Endothelial cell of umbilical vein (primary cell): ENCODE measurements around the gene FAM227B. TPM values are rescaled to one million over a fixed set of nuclear protein-coding genes. Genes with fewer than 3 reads are reported as not detected.

Source experiments
- BruUV-seq: library from RNA; stranded (reverse); fragments of 400-500 nt; replicated peaks from 2 replicates; lab custom pipeline; 2021; lab: Mats Ljungman, UMichigan
- CTCF ChIA-PET: fragments of 300-600, 350-600 bp; sonication (Branson Sonifier 250); formaldehyde crosslinking; loops from one replicate; lab custom pipeline; 2021; ENCODE audit warnings: antibody characterized with exemption, inconsistent platforms; lab: Charles Lee
- POLR2A ChIA-PET: fragments of 300-600, 350-600 bp; sonication (Branson Sonifier 250); formaldehyde crosslinking; loops from one replicate; lab custom pipeline; 2021; ENCODE audit warnings: antibody characterized with exemption, inconsistent platforms; lab: Charles Lee
- DNase-seq: peaks from one replicate; pipeline ENCODE4 v3.0.0-alpha.2; 2011; ENCODE audit warnings: low read depth, low spot score
- FAIRE-seq: peaks from 2 replicates; lab custom pipeline; 2011; peaks lifted over from hg19 to GRCh38; lab: Jason Lieb, UNC
- H2AFZ ChIP-seq: 2 replicates; pipeline ENCODE4 v1.6.0; 2012; ENCODE audit warnings: low read depth, low read length, control low read depth, inconsistent platforms
- H3K27ac ChIP-seq: 2 replicates; pipeline ENCODE4 v1.5.1; 2011; ENCODE audit warnings: low read depth, mild to moderate bottlenecking, control low read depth, low read length, moderate library complexity; ENCODE audit not compliant: insufficient read depth
- H3K27me3 ChIP-seq, 2 experiments: 2 replicates each; pipeline versions ENCODE4 v1.6.0 to v1.6.1; 2011; ENCODE audit warnings: low read length in 2 of 2, mixed read lengths in 1 of 2; ENCODE audit not compliant: control insufficient read depth in 2 of 2, insufficient read depth in 2 of 2
- H3K36me3 ChIP-seq, 2 experiments: 2 replicates in 1 of 2; 3 replicates in 1 of 2; pipeline ENCODE4 v1.5.1; 2011; ENCODE audit warnings: low read length in 2 of 2, mild to moderate bottlenecking in 1 of 2, moderate library complexity in 1 of 2; ENCODE audit not compliant: control insufficient read depth in 2 of 2, insufficient read depth in 2 of 2; ENCODE audit errors: extremely low read depth in 1 of 2
- H3K4me1 ChIP-seq: 3 replicates; pipeline ENCODE4 v1.5.1; 2011; ENCODE audit warnings: mild to moderate bottlenecking, low read length; ENCODE audit not compliant: control insufficient read depth, insufficient read depth; ENCODE audit errors: extremely low read depth
- H3K4me2 ChIP-seq: 2 replicates; pipeline ENCODE4 v1.6.1; 2011; ENCODE audit warnings: low read length, control low read depth, mixed read lengths; ENCODE audit not compliant: insufficient read depth
- H3K4me3 ChIP-seq, 3 experiments: fragments of 200-600 bp in 1 of 3; sonication (generic), shearing (Covaris generic) in 1 of 3; replicated peaks in 1 of 3; 2 replicates each; pipeline ENCODE4 v1.5.1; 2011 to 2016; ENCODE audit warnings: control low read depth in 3 of 3, low read length in 3 of 3, mild to moderate bottlenecking in 2 of 3, inconsistent platforms in 1 of 3, low read depth in 1 of 3, moderate library complexity in 1 of 3; ENCODE audit not compliant: insufficient read depth in 1 of 3
- H3K79me2 ChIP-seq: 2 replicates; pipeline ENCODE4 v1.6.0; 2012; ENCODE audit warnings: low read length, inconsistent platforms; ENCODE audit not compliant: control insufficient read depth, insufficient read depth
- H3K9ac ChIP-seq: replicated peaks from 2 replicates; pipeline ENCODE3; 2011; ENCODE audit warnings: low read length, control low read depth; ENCODE audit not compliant: insufficient read depth; ENCODE audit errors: extremely low read depth
- H3K9me1 ChIP-seq: replicated peaks from 3 replicates; pipeline ENCODE4 v1.6.0; 2011; ENCODE audit warnings: mild to moderate bottlenecking, low read length; ENCODE audit not compliant: control insufficient read depth, insufficient read depth; ENCODE audit errors: extremely low read depth
- H3K9me3 ChIP-seq: replicated peaks from 2 replicates; pipeline ENCODE4 v1.5.1; 2012; ENCODE audit warnings: low read length, inconsistent platforms; ENCODE audit not compliant: control insufficient read depth, insufficient read depth
- H4K20me1 ChIP-seq: replicated peaks from 2 replicates; pipeline ENCODE3; 2011; ENCODE audit warnings: mild to moderate bottlenecking, low read length; ENCODE audit not compliant: control insufficient read depth, insufficient read depth; ENCODE audit errors: extremely low read depth
- EZH2 ChIP-seq: IDR thresholded peaks from 2 replicates; pipeline ENCODE4 v1.6.1; 2012; ENCODE audit warnings: borderline replicate concordance, low read depth, mild to moderate bottlenecking, moderate library complexity, low read length, inconsistent platforms; ENCODE audit not compliant: severe bottlenecking
- FOS ChIP-seq: IDR thresholded peaks from 2 replicates; pipeline ENCODE4 v1.6.1; 2011; ENCODE audit warnings: mild to moderate bottlenecking, low read length, moderate library complexity, borderline replicate concordance; ENCODE audit not compliant: insufficient read depth
- GATA2 ChIP-seq: IDR thresholded peaks from 2 replicates; pipeline ENCODE4 v1.7.0; 2011; ENCODE audit warnings: low read depth, mild to moderate bottlenecking, moderate library complexity, mixed read lengths, low read length; ENCODE audit not compliant: insufficient read length, insufficient read depth
- JUN ChIP-seq: IDR thresholded peaks from 2 replicates; pipeline ENCODE4 v1.6.1; 2011; ENCODE audit warnings: borderline replicate concordance, low read depth; ENCODE audit not compliant: insufficient read length, insufficient read depth
- MYC ChIP-seq: IDR thresholded peaks from one replicate; pipeline ENCODE4 v1.6.1; 2011; ENCODE audit warnings: mild to moderate bottlenecking, low read depth, low read length
- POLR2A ChIP-seq: IDR thresholded peaks from 2 replicates; pipeline ENCODE4 v1.6.1; 2012; ENCODE audit warnings: low read depth, mild to moderate bottlenecking, control low read depth, low read length
- POLR2AphosphoS5 ChIP-seq: IDR thresholded peaks from 2 replicates; pipeline ENCODE4 v1.6.1; 2012; ENCODE audit warnings: low read depth, mild to moderate bottlenecking, control low read depth, low read length, moderate library complexity; ENCODE audit not compliant: insufficient read depth
- dilution Hi-C: fragments of 300-500 bp; cut with MboI; formaldehyde crosslinking; loops from one replicate; pipeline ENCODE4 v1.15.0; 2019; ENCODE audit warnings: low sequenced_read_pairs; ENCODE audit not compliant: extremely low pct_ligation_motif_present
- intact Hi-C: fragments of 100-400 bp; cut with micrococcal nuclease; formaldehyde crosslinking; loops from one replicate; pipeline ENCODE4 v1.10.0; 2022
- polyA plus RNA-seq, 4 experiments: library from polyadenylated mRNA; depleted of rRNA in 3 of 4; stranded (reverse) in 3 of 4; unstranded in 1 of 4; fragments of >200 nt; gene quantifications; 2 replicates each; pipeline versions ENCODE4 v1.2.1 to v1.2.3, GENCODE V29; 2011 to 2012; ENCODE audit warnings: missing spikeins in 1 of 4
- total RNA-seq: library from RNA; stranded (reverse); gene quantifications from 2 replicates; pipeline ENCODE4 v1.2.3, GENCODE V29; 2021
- TF ChIP-seq, protein P1 (sequence below): IDR thresholded peaks from 2 replicates; pipeline ENCODE4 v1.6.1; 2011; ENCODE audit not compliant: insufficient read depth, insufficient read length
- TF ChIP-seq, protein P2 (sequence below), 2 donors: IDR thresholded peaks; 1 replicate in 1 of 2; 2 replicates in 1 of 2; pipeline ENCODE4 v1.5.1; 2011; ENCODE audit warnings: low read length in 2 of 2, mild to moderate bottlenecking in 2 of 2, moderate library complexity in 2 of 2, control low read depth in 1 of 2, inconsistent platforms in 1 of 2, low read depth in 1 of 2; ENCODE audit not compliant: insufficient read depth in 1 of 2; ENCODE audit errors: extremely low read depth in 1 of 2

FAM227B gene
- total and polyA plus RNA-seq, 2 donors (not counting 3 experiments of a cell fraction or from before 2014, with no cell fraction given) = 1.5 to 1.8 TPM

DNA sequence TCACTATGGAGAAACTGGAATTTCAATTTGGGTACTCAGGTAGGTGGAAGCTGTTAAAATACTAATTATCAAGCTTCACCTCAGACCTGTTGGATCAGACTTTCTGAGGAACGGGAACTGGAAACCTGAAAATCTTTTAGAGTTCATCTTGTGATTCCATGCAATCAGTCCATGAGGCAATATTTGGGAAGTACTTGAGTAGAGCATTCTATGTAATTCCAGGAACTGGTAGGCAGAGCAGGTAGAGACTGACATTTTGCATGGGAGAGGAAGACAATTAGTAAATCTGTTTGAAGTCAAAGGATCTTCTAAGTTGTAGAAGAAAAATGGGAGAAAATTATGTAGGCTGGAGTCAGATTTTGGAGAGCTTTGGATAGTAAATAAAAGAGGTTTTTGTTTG is 154.5 kb downstream of the FAM227B start:
- Histone ChIP-seq H3K9me3 (no peaks in the 10 kb centered on the region), H3K27ac (no peak overlapping the region), H4K20me1 (no peaks in the 10 kb centered on the region), H3K4me2 (no peak overlapping the region), H3K27me3 (peaks cover 0 to 2% of the 10 kb centered on the region in 2 experiments), H3K4me1 (no peaks in the 10 kb centered on the region), H2AFZ (no peak overlapping the region), H3K79me2 (no peaks in the 10 kb centered on the region), H3K4me3 (no peak overlapping the region), H3K9ac (no peak overlapping the region), H3K36me3 (no peaks in the 10 kb centered on the region), H3K9me1 (no peaks in the 10 kb centered on the region)
- ChIA-PET POLR2A (no interaction called here), CTCF (interaction anchor here (1.1 kb wide), 1 partner anchor 43 kb away, joined by 3 read pairs; the partner anchor contains the start of gene FGF7)
- no peak for DNase-seq
- no peak for FAIRE-seq
- TF ChIP-seq EZH2 = no peak
- no peak for TF ChIP-seq FOS
- TF ChIP-seq, protein P1, sequence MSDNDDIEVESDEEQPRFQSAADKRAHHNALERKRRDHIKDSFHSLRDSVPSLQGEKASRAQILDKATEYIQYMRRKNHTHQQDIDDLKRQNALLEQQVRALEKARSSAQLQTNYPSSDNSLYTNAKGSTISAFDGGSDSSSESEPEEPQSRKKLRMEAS = no peak
- TF ChIP-seq JUN = no peak
- no peak for TF ChIP-seq GATA2
- TF ChIP-seq MYC = no peak
- no peak for TF ChIP-seq POLR2A
- TF ChIP-seq, protein P2, sequence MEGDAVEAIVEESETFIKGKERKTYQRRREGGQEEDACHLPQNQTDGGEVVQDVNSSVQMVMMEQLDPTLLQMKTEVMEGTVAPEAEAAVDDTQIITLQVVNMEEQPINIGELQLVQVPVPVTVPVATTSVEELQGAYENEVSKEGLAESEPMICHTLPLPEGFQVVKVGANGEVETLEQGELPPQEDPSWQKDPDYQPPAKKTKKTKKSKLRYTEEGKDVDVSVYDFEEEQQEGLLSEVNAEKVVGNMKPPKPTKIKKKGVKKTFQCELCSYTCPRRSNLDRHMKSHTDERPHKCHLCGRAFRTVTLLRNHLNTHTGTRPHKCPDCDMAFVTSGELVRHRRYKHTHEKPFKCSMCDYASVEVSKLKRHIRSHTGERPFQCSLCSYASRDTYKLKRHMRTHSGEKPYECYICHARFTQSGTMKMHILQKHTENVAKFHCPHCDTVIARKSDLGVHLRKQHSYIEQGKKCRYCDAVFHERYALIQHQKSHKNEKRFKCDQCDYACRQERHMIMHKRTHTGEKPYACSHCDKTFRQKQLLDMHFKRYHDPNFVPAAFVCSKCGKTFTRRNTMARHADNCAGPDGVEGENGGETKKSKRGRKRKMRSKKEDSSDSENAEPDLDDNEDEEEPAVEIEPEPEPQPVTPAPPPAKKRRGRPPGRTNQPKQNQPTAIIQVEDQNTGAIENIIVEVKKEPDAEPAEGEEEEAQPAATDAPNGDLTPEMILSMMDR (IDR thresholded peaks at IDR 0.05; ENCODE audit: extremely low read depth in 1 of 2, insufficient read depth in 1 of 2, low read depth in 1 of 2, low read length in 2 of 2) = no peak
- TF ChIP-seq POLR2AphosphoS5 = no peak
- intact Hi-C loops = no loop called here
- dilution Hi-C loops = no loop called here
- no TSS peak for BruUV-seq
